ENCODE measurements around the gene TNFSF12.

DNA sequence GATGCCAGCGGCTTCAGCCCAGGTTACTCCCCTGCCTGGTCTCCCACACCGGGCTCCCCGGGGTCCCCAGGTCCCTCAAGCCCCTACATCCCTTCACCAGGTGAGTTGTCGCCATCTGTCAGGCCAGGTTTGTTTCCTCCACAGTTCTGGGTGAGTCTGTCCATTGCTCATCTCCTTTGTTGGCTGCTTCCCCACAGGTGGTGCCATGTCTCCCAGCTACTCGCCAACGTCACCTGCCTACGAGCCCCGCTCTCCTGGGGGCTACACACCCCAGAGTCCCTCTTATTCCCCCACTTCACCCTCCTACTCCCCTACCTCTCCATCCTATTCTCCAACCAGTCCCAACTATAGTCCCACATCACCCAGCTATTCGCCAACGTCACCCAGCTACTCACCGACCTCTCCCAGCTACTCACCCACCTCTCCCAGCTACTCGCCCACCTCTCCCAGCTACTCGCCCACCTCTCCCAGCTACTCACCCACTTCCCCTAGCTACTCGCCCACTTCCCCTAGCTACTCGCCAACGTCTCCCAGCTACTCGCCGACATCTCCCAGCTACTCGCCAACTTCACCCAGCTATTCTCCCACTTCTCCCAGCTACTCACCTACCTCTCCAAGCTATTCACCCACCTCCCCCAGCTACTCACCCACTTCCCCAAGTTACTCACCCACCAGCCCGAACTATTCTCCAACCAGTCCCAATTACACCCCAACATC is 35.9 kb upstream of the TNFSF12 start:
- TF ChIP-seq, protein P1, sequence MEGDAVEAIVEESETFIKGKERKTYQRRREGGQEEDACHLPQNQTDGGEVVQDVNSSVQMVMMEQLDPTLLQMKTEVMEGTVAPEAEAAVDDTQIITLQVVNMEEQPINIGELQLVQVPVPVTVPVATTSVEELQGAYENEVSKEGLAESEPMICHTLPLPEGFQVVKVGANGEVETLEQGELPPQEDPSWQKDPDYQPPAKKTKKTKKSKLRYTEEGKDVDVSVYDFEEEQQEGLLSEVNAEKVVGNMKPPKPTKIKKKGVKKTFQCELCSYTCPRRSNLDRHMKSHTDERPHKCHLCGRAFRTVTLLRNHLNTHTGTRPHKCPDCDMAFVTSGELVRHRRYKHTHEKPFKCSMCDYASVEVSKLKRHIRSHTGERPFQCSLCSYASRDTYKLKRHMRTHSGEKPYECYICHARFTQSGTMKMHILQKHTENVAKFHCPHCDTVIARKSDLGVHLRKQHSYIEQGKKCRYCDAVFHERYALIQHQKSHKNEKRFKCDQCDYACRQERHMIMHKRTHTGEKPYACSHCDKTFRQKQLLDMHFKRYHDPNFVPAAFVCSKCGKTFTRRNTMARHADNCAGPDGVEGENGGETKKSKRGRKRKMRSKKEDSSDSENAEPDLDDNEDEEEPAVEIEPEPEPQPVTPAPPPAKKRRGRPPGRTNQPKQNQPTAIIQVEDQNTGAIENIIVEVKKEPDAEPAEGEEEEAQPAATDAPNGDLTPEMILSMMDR (IDR thresholded peaks at IDR 0.05; ENCODE audit: low read length) = no peak
- TF ChIP-seq EZH2 (IDR thresholded peaks at IDR 0.05; ENCODE audit: borderline replicate concordance, low read length) = no peak

Data from OCI-LY1 (cell line).